Measurements from ENCODE around the gene ITGB1BP1. TPM values are rescaled to one million over a fixed set of nuclear protein-coding genes. Genes with fewer than 3 reads are reported as not detected.

The ITGB1BP1 gene
- total and polyA plus RNA-seq, 9 of the 15 experiments (the other 6 are each of a cell fraction or from before 2014, with no cell fraction given): 37.8 to 95.3 (median 50.4) TPM

DNA sequence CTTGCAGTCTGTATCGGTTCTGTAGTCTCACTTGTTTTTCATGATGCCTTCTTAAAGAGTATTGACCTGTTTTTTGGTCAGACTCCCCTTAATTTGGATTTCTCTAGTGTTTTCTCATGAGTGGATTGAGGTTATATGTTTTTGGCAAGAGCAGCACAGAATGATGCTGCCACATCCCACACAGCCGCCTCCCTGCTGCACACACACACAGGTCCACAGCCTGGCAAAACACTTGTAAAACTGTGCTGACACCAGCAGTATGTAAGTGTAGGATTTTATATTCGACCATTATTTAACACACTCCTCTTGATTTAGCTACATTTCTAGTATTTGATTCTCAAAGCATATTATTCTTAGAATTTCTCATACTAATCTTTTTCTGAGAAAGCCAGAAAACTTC, 68.1 kb downstream of the ITGB1BP1 start:
- Histone ChIP-seq H3K4me1 (replicated peaks in 1 of 2; ENCODE audit: control insufficient read depth in 2 of 2, insufficient read depth in 2 of 2, low read length in 2 of 2) (no peaks in the 10 kb centered on the region), H3K79me2 (ENCODE audit: control insufficient read depth, insufficient read depth, low read length) (no peaks in the 10 kb centered on the region), H3K36me3 (ENCODE audit: control insufficient read depth, insufficient read depth, low read length) (no peaks in the 10 kb centered on the region), H3K27me3 (ENCODE audit: control insufficient read depth in 2 of 2, insufficient read depth in 2 of 2, low read length in 2 of 2) (peaks cover 5 to 38% of the 10 kb centered on the region in 2 experiments; a peak in 4 of 5 replicates), H2AFZ (ENCODE audit: low read depth, low read length) (no peak overlapping the region), H3K9me3 (replicated peaks; ENCODE audit: control insufficient read depth, insufficient read depth, low read depth, low read length) (no peaks in the 10 kb centered on the region), H3K27ac (ENCODE audit: extremely low read depth, low read depth, low read length) (no peak overlapping the region), H3K9ac (ENCODE audit: insufficient read depth in 1 of 2, low read depth in 2 of 2, low read length in 2 of 2) (no peak overlapping the region), H3K4me3 (no peak overlapping the region), H3K9me1 (ENCODE audit: control insufficient read depth, insufficient read depth, low read length) (no peaks in the 10 kb centered on the region), H3K4me2 (ENCODE audit: insufficient read depth, low read length) (no peak overlapping the region), H4K20me1 (replicated peaks; ENCODE audit: control insufficient read depth, insufficient read depth, low read length) (no peaks in the 10 kb centered on the region)
- intact Hi-C loops (cut with micrococcal nuclease) (no loop called here), in situ Hi-C loops (cut with MboI) (no loop called here)
- WGBS (ENCODE audit: insufficient coverage, low coverage, missing lambda C conversion rate): 20% methylated on average over 3 of the region's 3 CpGs
- no peak for TF ChIP-seq HEY1 (CRISPR knock-in tag; IDR thresholded peaks at IDR 0.05; ENCODE audit: borderline replicate concordance)
- TF ChIP-seq MXI1 (IDR thresholded peaks at IDR 0.05; ENCODE audit: low read depth, low read length): no peak
- ChIA-PET POLR2A (interaction anchor here (0.8 kb wide), 1 partner anchor 20 kb away, joined by 3 read pairs; no protein-coding TSS in a partner anchor), CTCF (ENCODE audit: low intra/inter-chr PET ratio) (no interaction called here)
- FAIRE-seq (no peak), ATAC-seq (no peak), DNase-seq (ENCODE audit: extremely low read depth in 1 of 4, low spot score in 3 of 4) (no peak)
- BruUV-seq (replicated peaks): no TSS peak

DNA sequence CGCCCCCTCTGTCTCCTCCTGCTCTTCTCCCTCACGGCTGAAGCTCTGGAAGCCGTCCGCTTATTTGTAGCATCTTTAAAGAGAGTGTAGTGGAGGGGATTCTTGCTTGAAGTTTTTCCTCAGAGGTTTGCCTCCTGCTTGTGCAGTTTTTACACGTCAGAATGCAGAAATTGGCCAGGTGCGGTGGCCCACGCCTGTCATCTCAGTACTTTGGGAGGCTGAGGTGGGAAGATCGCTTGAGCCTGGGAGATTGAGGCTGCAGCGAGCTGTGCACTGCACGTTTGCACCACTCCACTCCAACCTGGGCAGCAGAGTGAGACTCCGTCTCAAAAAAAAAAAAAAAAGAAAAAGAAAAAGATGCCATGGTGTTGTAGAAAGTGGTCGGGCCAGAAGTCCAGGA, 69.0 kb downstream of the ITGB1BP1 start:
- CTCF ChIA-PET (ENCODE audit: low intra/inter-chr PET ratio): no interaction called here
- H3K4me3 ChIP-seq: no peak overlapping the region
- no peaks in the 10 kb centered on the region for H3K79me2 ChIP-seq (ENCODE audit: control insufficient read depth, insufficient read depth, low read length)
- no peaks in the 10 kb centered on the region for H4K20me1 ChIP-seq (replicated peaks; ENCODE audit: control insufficient read depth, insufficient read depth, low read length)
- TF ChIP-seq ZFP30 (CRISPR knock-in tag; IDR thresholded peaks at IDR 0.05; ENCODE audit: borderline replicate concordance) (no peak), SRF (CRISPR knock-in tag; IDR thresholded peaks at IDR 0.05) (no peak), CCNT2 (IDR thresholded peaks at IDR 0.05; ENCODE audit: borderline replicate concordance, extremely low read depth, insufficient read length, low read depth, low read length) (no peak), MCM5 (IDR thresholded peaks at IDR 0.05; ENCODE audit: low read depth) (no peak), ZNF24 (IDR thresholded peaks at IDR 0.05) (no peak), FOXK2 (conservative IDR thresholded peaks at IDR 0.05 in 1 of 2, IDR thresholded peaks at IDR 0.05 in 1 of 2; ENCODE audit: low read depth in 2 of 2) (no peak), ZNF445 (CRISPR knock-in tag; IDR thresholded peaks at IDR 0.05; ENCODE audit: low read depth) (no peak)
- no peaks in the 10 kb centered on the region for H3K9me3 ChIP-seq (replicated peaks; ENCODE audit: control insufficient read depth, insufficient read depth, low read depth, low read length)
- H3K9me1 ChIP-seq (ENCODE audit: control insufficient read depth, insufficient read depth, low read length): no peaks in the 10 kb centered on the region
- H2AFZ ChIP-seq (ENCODE audit: low read depth, low read length): no peak overlapping the region
- no peaks in the 10 kb centered on the region for H3K36me3 ChIP-seq (ENCODE audit: control insufficient read depth, insufficient read depth, low read length)
- BruUV-seq (replicated peaks): no TSS peak
- in situ Hi-C loops (cut with MboI) (no loop called here), intact Hi-C loops (cut with micrococcal nuclease) (no loop called here)
- H3K4me1 ChIP-seq (replicated peaks in 1 of 2; ENCODE audit: control insufficient read depth in 2 of 2, insufficient read depth in 2 of 2, low read length in 2 of 2): no peaks in the 10 kb centered on the region
- no peak overlapping the region for H3K4me2 ChIP-seq (ENCODE audit: insufficient read depth, low read length)
- DNase-seq (ENCODE audit: extremely low read depth in 1 of 4, low spot score in 3 of 4) (no peak), FAIRE-seq (no peak), ATAC-seq (no peak)
- H3K27ac ChIP-seq (ENCODE audit: extremely low read depth, low read depth, low read length): no peak overlapping the region
- 19% methylated on average over 11 of the region's 12 CpGs for WGBS (ENCODE audit: insufficient coverage, low coverage, missing lambda C conversion rate)
- POLR2A ChIA-PET: interaction anchor here (0.6 kb wide), 1 partner anchor 458 kb away, joined by 3 read pairs; no protein-coding TSS in a partner anchor
- H3K9ac ChIP-seq (ENCODE audit: insufficient read depth in 1 of 2, low read depth in 2 of 2, low read length in 2 of 2): no peak overlapping the region
- peaks cover 5 to 39% of the 10 kb centered on the region in 2 experiments; a peak in 4 of 5 replicates for H3K27me3 ChIP-seq (ENCODE audit: control insufficient read depth in 2 of 2, insufficient read depth in 2 of 2, low read length in 2 of 2)
